GM21367 (cell line): ENCODE results near the gene HYCC1.
"Not testable (repeated sequence)": the region's sequence is repeated elsewhere in the genome, so short reads cannot be mapped to it uniquely, and the experiment has no call there.

Experiments used
- ATAC-seq: cut with Tn5 transposase; IDR thresholded peaks from one replicate; pipeline ENCODE4 v1.9.1; 2021; ENCODE audit not compliant: unreplicated experiment

HYCC1 gene

DNA sequence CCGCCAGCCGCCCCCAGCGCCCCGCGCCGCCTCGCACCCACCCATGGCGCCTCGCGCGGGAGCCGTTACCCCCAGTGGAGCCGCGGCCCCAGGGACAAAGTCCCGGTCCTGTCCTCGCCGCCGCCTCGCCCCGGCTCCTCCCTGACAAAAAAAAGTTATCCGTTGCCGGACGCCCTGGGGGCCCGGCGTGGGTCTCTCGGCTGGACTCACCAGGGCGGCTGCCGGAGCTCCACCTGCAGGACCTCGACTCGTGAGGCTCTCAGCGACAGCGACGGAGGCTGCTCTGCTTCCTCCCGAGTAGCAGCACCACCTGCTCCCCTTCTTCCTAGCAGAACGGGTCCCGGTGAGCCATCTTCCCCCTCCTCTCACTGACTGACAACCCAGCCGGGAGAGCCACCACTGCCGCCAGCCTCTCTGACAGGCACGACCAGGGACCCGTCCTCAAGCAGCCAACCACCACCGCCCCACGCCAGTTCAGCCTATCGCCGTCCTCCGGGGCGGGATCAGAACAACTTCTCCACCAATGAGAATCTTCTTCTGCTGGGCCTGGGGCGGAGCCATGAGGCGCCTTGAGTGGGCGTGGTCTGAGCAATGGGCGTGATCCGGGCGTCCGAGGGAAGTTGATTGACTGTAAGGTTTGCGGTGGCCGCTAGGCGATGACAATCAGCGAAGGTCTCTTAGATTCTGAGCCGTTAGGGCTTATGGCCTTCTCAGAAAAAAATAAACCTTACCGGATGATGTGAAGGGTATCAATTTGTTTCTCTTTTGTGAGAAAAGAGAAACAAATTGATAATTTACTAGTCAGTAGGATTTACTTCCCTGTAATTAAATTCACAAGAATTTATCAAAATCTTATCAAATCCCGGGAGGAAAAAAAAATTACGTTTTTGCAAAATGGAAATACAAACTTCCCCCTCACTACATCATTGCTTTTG, at the start of gene HYCC1:
Gene HYCC1, minus strand, starts transcription at position 416 of the 935 bp plus-strand sequence. CDS start 23,019 bp downstream, outside the sequence.
- ATAC-seq, result peak; percentile 92

DNA sequence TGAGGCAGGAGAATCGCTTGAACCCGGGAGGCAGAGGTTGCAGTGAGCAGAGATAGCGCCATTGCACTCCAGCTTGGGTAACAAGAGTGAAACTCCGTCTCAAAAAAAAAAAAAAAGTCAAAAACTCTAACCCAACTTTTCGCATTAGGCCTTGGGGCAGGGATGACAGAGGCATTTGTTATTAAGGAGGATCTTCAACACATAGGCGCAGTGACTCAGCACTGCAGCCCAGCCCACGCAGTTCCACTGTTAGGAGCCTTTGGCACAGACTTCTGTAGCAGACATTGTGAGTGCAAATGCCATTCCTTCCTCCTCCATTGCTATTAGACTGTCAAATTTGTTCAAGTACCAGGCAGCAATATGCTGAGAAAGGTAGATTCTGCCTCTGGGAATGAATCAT, 48.5 kb upstream of the HYCC1 start:
- ATAC-seq, result no peak

DNA sequence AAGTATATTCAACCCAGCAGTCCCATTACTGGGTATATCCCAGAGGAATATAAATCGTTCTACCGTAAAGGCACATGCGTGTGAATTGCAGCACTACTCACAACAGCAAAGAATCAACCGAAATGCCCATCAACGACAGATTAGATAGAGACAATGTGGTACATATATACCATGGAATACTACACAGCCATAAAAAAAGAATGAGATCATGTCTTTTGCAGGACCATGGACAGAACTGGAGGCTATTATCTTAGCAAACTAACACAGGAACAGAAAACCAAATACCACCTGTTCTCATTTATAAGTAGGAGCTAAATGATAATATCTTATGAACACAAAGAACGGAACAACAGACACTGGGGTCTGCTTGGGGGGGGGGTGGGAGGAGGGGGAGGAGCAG, 47.4 kb upstream of the HYCC1 start:
- no peak for ATAC-seq

DNA sequence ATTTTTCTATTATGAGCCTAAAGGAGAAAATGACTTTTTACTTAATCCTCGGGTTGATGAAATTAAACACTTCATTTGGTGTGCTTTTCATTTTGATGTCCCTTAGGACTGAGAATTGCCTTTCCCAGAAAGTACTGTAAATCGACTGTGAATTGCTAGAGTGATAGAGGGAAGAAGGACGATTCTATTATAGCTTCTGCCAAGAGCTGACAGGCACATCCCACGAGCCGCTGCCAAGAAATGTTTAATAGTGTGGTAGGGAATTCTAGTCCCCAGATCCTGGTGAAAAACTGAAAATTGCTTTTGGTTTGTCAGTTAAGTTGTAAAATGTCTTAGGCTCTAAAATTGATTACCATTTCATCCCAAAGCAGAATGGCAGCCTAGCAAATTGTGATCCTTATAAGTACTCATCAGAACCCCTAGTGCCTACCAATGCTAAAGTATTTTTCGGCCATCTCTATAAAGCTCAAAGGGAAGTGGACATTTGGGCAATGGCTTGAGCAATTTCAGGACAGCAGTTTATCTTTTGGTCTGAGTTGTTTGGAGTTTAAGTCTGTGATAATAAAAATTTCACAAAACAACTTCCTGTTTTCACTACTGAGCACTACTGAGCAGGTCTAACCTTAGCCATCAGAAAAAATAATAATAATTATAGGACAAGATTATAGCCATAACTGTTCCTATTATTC, 44.6 kb upstream of the HYCC1 start:
- ATAC-seq, result no peak

DNA sequence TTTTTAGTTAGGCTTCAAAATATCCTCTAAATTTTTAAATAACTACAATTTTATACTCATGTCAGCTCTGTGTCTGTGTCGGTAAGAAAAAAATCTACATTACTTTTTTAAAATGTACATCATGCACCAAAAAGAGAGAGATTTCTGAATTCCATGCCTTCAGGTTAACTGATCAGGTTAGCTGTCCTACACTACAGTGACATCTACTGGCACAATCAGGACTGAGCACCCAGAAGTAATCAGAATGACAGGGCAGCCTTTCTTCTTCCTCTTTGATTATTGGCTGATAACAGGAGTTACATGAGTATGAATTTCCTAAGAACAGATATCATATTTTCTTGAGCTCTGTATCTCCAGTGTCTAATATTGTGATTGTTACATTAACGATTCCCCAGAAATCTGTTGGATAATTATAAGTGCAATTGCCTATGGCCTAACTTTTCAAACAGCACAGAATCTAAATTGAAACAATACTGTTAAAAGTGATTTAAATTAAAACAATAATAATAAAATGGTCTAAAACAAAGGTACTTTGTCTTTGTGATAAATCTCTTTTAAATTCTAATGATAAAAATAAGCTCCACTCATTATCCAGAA, 41.8 kb upstream of the HYCC1 start:
- ATAC-seq, result peak; percentile 70

DNA sequence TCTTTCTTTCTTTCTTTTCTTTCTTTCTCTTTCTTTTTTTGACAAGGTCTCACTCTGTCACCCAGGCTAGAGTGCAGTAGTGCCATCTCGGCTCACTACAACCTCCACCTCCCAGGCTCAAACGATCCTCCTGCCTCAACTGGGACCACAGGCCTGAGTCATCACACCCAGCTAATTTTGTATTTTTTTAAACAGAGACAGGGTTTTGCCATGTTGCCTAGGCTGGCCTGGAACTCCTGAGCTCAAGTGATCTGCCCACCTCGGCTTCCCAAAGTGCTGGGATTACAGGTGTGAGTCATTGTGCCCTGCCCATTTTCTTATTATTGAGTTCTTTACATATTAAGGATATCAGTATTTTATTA, 37.2 kb upstream of the HYCC1 start:
- not testable (repeated sequence) for ATAC-seq

DNA sequence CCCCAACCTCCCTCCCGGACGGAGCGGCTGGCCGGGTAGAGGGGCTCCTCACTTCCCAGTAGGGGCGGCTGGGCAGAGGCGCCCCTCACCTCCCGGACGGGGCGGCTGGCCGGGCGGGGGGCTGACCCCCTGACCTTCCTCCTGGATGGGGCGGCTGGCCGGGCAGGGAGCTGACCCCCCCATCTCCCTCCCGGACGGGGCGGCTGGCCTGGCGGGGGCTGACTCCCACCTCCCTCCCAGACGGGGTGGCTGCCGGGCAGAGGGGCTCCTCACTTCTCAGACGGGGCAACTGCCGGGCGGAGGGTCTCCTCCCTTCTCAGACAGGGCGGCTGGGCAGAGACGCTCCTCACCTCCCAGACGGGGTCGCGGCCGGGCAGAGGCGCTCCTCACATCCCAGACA, 32.4 kb upstream of the HYCC1 start:
- ATAC-seq, result not testable (repeated sequence)

DNA sequence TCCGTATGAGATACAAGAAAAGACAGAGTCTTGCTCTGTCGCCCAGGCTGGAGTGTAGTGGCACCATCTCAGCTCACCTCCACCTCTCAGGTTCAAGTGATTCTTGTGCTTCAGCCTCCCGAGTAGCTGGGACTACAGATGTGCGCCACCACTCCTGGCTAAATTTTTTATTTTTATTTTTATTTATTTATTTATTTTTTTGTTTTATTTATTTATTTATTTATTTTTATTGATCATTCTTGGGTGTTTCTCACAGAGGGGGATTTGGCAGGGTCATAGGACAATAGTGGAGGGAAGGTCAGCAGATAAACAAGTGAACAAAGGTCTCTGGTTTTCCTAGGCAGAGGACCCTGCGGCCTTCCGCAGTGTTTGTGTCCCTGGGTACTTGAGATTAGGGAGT, 31.2 kb upstream of the HYCC1 start:
- ATAC-seq, result not testable (repeated sequence)

DNA sequence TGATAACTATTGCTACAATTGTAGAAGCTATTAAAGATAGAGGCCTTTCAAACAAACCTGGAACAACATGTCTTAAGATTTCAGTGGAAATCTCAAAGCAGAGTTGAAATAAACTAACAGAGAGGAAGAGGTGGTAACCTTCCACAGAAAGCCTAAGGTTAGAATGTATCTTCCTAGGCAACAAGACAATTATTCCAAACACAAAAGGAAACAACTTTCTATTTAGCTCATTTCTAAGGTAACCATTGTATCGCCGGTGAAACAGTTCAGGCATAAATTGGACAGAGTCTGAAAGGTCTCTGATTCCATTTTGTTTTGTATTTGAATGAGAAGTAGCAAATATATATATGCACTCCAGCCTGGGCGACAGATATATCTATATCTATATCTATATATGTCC, 30.7 kb upstream of the HYCC1 start:
- ATAC-seq, result no peak

DNA sequence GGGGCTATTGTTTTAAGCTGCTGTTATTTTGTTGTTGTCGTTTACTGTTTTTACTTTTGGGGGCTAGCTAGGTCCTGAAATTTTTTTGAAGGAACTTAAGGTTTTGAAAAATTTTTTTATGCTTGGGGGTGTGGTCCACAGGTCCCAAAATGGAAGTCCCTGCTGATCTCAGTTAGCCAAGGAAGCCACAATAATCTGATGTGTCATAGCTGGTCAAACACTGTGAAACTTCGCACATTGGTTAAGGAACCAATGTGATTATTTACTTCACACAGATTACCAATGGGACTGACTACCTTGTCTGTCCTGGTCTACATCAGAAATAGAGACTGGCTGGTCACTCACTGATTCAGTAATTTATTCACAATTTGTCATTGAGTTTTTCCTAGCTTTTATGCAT, 29.5 kb upstream of the HYCC1 start:
- ATAC-seq, result no peak

DNA sequence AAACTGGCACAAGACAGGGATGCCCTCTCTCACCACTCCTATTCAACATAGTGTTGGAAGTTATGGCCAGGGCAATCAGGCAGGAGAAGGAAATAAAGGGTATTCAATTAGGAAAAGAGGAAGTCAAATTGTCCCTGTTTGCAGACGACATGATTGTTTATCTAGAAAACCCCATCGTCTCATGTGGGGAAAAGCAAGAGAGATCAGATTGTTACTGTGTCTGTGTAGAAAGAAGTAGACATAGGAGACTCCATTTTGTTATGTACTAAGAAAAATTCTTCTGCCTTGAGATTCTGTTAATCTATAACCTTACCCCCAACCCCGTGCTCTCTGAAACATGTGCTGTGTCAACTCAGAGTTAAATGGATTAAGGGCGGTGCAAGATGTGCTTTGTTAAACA, 25.7 kb upstream of the HYCC1 start:
- not testable (repeated sequence) for ATAC-seq

DNA sequence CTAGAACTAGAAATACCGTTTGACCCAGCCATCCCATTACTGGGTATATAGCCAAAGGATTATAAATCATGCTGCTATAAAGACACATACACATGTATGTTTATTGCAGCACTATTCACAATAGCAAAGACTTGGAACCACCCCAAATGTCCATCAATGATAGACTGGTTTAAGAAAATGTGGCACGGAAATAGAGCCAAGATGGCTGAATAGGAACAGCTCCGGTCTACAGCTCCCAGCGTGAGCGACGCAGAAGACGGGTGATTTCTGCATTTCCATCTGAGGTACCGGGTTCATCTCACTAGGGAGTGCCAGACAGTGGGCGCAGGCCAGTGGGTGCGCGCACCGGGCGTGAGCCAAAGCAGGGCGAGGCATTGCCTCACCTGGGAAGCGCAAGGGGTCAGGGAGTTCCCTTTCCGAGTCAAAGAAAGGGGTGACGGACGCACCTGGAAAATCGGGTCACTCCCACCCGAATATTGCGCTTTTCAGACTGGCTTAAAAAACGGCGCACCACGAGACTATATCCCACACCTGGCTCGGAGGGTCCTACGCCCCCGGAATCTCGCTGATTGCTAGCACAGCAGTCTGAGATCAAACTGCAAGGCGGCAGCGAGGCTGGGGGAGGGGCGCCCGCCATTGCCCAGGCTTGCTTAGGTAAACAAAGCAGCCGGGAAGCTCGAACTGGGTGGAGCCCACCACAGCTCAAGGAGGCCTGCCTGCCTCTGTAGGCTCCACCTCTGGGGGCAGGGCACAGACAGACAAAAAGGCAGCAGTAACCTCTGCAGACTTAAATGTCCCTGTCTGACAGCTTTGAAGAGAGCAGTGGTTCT, 21.8 kb upstream of the HYCC1 start:
- ATAC-seq, result not testable (repeated sequence)

DNA sequence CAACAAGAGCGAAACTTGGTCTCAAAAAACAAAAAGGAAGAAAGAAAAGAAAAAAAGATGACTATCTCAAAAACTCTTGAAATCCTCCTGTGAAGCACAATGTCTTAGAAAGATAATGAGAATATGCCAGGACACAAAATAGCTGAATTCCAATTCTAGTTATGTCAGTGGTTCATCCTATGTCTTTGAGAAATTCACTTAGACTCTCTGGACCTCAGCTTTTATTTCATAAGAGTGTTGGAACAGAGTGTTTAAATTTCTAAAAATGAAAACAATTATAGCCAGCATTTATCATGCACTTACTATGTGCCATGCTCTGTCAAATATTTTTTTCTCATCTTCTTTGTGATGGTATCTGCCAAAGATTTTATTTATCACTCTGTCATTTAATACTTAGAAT, 13.3 kb upstream of the HYCC1 start:
- no peak for ATAC-seq

DNA sequence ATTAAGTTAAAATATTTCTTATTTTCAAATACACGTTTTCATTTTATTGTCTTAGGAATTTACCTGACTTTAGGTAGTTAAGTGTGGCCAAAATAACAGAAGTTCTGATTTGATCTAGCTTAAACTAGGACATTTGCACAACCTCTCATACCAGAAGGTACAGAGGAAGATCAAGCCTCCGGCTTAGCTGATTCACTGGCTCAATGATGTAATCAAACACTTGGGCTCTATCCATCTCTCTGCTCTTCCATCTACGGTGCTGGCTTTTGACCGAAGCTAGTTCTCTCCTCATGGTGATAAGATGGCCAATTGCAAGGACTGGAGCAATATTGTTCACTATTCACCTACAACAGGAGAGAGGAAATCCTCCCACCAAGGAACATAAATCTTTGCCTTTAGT, 12.2 kb upstream of the HYCC1 start:
- no peak for ATAC-seq

DNA sequence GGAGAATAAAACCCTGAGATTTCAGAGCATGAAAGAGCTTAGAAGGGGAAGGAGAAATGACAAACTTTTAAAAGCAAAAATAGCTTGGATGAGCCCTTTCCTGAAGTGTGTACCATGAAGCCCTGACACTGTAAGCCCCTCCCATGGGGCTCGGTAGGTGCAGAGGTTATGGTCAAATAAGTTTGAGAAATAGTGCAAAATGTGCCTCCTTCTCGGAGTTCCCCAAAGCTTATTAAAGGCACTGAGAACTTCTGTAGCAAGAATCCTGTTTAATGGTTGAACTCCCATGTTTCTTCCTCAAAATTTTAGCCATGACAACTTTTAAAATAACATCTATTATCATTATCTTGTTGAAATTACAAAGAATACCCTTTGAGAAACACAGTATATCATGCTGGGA, 10.5 kb upstream of the HYCC1 start:
- no peak for ATAC-seq

DNA sequence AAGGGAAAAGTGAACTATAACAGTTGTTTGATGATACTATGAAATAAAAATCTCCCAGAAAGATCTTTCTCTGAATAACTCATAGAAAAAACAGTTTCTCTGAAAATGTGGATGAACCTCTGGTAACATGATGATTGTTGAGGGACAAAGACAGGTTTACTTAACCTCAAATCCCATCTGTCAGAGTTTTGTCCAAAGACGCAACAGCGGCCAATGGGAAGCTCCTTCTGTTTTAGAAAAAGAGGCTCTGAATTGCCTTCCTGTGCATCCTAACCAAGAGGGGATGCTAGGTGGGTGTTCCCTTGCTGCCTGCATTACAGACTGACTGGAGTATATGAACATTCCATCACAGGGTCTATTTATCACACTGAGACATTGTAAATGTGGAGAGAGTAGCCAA, 8.9 kb upstream of the HYCC1 start:
- ATAC-seq, result no peak

DNA sequence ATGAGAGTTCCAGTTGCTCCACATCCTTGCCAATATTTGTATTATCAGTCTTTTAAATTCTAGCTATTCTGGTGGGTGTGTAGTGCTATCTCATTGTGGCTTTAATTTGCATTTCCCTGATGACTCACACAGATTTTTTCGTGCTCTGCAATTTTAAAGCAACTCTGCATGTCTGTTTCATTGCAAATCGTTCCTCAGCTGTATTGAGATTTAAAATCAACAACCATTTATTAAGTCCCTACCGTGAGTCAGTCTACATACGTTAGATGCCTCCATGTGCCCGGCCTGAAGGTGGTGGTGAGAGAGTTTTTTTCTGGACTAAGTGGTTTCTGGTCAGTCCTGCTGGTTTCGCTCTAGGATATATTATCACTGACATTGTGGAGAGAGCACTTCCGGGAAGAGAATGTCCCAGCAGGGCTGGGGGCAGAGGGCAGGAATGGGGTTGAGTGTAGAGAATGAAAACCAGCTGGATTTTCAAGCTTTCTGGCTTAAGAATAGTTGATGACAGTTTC, 8.4 kb upstream of the HYCC1 start:
- no peak for ATAC-seq

DNA sequence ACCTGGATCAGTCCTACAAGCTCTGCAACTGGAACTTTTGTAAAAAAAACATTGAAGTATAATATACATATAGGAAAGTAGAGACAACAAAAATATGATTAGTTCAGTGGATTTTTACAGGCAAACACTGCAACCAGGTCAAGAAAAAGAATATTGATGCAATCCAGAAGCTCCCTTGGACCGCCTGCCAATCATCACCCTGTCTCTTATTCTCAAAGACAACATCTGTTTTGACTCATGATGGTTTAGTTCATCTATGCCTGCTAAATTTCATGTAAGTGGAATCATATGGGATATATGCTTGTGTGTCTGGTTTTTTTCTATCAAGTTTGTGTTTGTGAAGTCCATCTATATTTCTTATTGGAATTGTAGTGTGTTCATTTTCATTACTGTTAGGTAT, 7.7 kb upstream of the HYCC1 start:
- ATAC-seq, result no peak

DNA sequence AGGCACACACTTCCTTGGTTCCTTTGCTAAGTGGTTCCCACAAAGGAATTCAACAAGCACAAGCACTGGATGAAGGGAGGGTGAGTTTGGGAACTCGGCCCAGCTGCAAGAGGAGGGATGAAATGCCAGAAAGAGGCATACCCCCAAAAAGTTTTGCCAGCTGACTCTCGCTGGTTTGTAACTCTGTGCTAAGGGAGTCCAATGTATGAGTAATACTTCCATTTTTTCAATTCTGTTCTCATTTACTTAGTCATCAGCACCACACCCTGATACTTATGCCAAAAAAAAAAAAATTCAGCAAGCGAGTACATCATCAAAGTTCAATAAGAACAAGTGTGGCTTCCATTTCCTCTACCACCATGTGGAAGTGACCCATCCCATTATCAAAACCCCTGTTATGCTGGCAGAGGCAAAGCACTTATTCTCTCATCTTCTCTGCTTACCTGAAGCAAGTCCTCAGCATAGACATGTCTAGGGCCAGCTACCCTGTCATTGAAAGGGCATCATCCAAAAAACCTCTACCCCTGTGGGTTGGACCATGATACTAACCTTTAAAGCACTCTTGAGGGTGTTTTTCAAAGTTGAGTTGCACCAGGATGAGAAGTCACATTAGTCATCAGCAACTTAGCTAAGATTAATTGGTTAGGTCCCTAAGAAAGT, 6.9 kb upstream of the HYCC1 start:
- no peak for ATAC-seq

DNA sequence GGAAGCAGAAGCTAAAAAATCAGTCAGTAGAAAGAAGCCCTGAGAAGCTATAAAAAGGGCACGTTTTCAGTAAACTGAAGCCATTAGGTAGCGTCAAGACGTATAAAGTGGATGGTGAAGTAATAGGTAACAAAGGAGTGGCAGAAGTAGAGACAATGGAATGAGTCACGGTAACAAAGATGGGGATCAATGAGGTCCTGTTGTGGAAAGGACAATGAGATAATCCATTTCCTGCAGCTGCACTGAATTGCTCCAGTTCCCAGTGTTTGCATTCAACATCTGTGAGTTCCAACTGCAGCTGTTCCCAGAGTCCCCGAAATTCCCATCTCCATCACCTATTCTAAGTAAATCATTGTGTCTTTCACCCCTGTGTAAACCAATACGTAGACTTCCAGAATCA, 4.8 kb upstream of the HYCC1 start:
- no peak for ATAC-seq
